Measurements from ENCODE around the gene C3orf38. TPM values are rescaled to one million over a fixed set of nuclear protein-coding genes. Genes with fewer than 3 reads are reported as not detected.

C3orf38 gene
- total RNA-seq, 1 experiment from 2014 or later: 18.6 TPM

DNA sequence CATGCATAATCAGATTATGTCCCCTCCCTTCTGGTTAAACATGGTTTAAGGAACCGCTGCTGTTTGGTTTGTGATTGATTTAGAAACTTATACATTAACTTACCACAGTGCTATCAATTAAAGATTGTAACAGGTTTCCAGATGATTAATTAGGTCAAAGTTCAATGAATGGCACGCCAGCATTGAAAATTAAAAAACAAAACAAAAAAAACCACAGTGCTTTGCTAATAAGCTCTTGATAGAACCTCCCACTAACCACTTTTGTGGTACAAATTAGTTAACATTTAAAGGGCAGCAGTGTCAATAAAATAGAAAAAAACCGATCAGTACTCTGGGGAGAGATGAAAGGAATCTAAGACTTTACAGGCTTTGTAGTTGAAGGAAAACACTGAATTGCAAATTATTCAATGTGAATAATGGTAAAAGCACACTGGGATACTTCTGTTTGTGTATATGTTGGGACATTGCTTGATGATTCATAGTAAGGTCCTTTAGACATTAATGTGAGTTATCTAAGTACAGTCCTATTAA is 7.6 kb upstream of the C3orf38 start:
- H4K20me1 ChIP-seq (ENCODE audit: insufficient read depth): no peaks in the 10 kb centered on the region
- H3K4me1 ChIP-seq (ENCODE audit: control insufficient read depth in 1 of 2, insufficient read depth in 2 of 2, low read length in 2 of 2): no peaks in the 10 kb centered on the region
- CTCF ChIA-PET: no interaction called here
- no TSS peak for BruUV-seq (replicated peaks)
- no peak for ATAC-seq
- H3K27me3 ChIP-seq (ENCODE audit: insufficient read depth, low read length): no peaks in the 10 kb centered on the region
- no peak overlapping the region for H3K4me3 ChIP-seq (replicated peaks in 1 of 2; ENCODE audit: low read depth in 1 of 2, low read length in 2 of 2)
- no peak overlapping the region for H2AFZ ChIP-seq (ENCODE audit: low read depth, low read length, poor library complexity, severe bottlenecking)
- intact Hi-C loops (cut with micrococcal nuclease): no loop called here
- no peaks in the 10 kb centered on the region for H3K9me3 ChIP-seq (ENCODE audit: control insufficient read depth in 1 of 2, insufficient read depth in 1 of 2, low read depth in 1 of 2, low read length in 2 of 2)
- H3K4me2 ChIP-seq (ENCODE audit: low read length): no peak overlapping the region
- POLR2A ChIA-PET: no interaction called here
- DNase-seq (ENCODE audit: low read depth, low spot score): no peak
- H3K79me2 ChIP-seq (ENCODE audit: insufficient read depth, low read length): peaks cover 47% of the 10 kb centered on the region
- no peak overlapping the region for H3K27ac ChIP-seq (ENCODE audit: low read depth, low read length)
- no peak overlapping the region for H3K9ac ChIP-seq (ENCODE audit: low read length)
- H3K36me3 ChIP-seq (ENCODE audit: control insufficient read depth in 1 of 2, insufficient read depth in 2 of 2, low read length in 2 of 2): peaks cover 0 to 19% of the 10 kb centered on the region in 2 experiments; a peak in 3 of 4 replicates
- no peaks in the 10 kb centered on the region for H3K9me2 ChIP-seq (ENCODE audit: insufficient read depth)
- RAD21 ChIA-PET (ENCODE audit: low non-redundant PET in 1 of 2, low total read pairs in 2 of 2, uncharacterized antibody in 2 of 2, unreplicated experiment in 2 of 2): no interaction called here
- TF ChIP-seq CEBPB (IDR thresholded peaks at IDR 0.05; ENCODE audit: low read depth) (no peak), CBX3 (IDR thresholded peaks at IDR 0.05; ENCODE audit: low read depth) (no peak), EGR1 (IDR thresholded peaks at IDR 0.05; ENCODE audit: low read depth) (no peak), POLR2AphosphoS5 (IDR thresholded peaks at IDR 0.05; ENCODE audit: low read depth, low read length) (no peak), TCF7L2 (IDR thresholded peaks at IDR 0.05; ENCODE audit: borderline replicate concordance, extremely low read depth, insufficient read depth, insufficient read length) (no peak), EZH2phosphoT487 (IDR thresholded peaks at IDR 0.05; ENCODE audit: borderline replicate concordance) (no peak), RAD21 (IDR thresholded peaks at IDR 0.05; ENCODE audit: low read depth) (no peak)
- TF ChIP-seq, protein P1, sequence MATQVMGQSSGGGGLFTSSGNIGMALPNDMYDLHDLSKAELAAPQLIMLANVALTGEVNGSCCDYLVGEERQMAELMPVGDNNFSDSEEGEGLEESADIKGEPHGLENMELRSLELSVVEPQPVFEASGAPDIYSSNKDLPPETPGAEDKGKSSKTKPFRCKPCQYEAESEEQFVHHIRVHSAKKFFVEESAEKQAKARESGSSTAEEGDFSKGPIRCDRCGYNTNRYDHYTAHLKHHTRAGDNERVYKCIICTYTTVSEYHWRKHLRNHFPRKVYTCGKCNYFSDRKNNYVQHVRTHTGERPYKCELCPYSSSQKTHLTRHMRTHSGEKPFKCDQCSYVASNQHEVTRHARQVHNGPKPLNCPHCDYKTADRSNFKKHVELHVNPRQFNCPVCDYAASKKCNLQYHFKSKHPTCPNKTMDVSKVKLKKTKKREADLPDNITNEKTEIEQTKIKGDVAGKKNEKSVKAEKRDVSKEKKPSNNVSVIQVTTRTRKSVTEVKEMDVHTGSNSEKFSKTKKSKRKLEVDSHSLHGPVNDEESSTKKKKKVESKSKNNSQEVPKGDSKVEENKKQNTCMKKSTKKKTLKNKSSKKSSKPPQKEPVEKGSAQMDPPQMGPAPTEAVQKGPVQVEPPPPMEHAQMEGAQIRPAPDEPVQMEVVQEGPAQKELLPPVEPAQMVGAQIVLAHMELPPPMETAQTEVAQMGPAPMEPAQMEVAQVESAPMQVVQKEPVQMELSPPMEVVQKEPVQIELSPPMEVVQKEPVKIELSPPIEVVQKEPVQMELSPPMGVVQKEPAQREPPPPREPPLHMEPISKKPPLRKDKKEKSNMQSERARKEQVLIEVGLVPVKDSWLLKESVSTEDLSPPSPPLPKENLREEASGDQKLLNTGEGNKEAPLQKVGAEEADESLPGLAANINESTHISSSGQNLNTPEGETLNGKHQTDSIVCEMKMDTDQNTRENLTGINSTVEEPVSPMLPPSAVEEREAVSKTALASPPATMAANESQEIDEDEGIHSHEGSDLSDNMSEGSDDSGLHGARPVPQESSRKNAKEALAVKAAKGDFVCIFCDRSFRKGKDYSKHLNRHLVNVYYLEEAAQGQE (IDR thresholded peaks at IDR 0.05; ENCODE audit: low read depth): no peak
- TF ChIP-seq, protein P2, sequence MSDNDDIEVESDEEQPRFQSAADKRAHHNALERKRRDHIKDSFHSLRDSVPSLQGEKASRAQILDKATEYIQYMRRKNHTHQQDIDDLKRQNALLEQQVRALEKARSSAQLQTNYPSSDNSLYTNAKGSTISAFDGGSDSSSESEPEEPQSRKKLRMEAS (IDR thresholded peaks at IDR 0.05): no peak
- TF ChIP-seq, protein P3, sequence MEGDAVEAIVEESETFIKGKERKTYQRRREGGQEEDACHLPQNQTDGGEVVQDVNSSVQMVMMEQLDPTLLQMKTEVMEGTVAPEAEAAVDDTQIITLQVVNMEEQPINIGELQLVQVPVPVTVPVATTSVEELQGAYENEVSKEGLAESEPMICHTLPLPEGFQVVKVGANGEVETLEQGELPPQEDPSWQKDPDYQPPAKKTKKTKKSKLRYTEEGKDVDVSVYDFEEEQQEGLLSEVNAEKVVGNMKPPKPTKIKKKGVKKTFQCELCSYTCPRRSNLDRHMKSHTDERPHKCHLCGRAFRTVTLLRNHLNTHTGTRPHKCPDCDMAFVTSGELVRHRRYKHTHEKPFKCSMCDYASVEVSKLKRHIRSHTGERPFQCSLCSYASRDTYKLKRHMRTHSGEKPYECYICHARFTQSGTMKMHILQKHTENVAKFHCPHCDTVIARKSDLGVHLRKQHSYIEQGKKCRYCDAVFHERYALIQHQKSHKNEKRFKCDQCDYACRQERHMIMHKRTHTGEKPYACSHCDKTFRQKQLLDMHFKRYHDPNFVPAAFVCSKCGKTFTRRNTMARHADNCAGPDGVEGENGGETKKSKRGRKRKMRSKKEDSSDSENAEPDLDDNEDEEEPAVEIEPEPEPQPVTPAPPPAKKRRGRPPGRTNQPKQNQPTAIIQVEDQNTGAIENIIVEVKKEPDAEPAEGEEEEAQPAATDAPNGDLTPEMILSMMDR (IDR thresholded peaks at IDR 0.05 in 2 of 3, conservative IDR thresholded peaks at IDR 0.05 in 1 of 3; ENCODE audit: borderline replicate concordance in 1 of 3, insufficient read depth in 1 of 3, low read depth in 2 of 3, low read length in 2 of 3): no peak
- TF ChIP-seq, protein P4, sequence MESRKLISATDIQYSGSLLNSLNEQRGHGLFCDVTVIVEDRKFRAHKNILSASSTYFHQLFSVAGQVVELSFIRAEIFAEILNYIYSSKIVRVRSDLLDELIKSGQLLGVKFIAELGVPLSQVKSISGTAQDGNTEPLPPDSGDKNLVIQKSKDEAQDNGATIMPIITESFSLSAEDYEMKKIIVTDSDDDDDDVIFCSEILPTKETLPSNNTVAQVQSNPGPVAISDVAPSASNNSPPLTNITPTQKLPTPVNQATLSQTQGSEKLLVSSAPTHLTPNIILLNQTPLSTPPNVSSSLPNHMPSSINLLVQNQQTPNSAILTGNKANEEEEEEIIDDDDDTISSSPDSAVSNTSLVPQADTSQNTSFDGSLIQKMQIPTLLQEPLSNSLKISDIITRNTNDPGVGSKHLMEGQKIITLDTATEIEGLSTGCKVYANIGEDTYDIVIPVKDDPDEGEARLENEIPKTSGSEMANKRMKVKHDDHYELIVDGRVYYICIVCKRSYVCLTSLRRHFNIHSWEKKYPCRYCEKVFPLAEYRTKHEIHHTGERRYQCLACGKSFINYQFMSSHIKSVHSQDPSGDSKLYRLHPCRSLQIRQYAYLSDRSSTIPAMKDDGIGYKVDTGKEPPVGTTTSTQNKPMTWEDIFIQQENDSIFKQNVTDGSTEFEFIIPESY (IDR thresholded peaks at IDR 0.05; ENCODE audit: extremely low read depth, insufficient replicate concordance, low read length): no peak
